A172 (cell line): ENCODE results near the gene VIM. TPM values are rescaled to one million over a fixed set of nuclear protein-coding genes. Genes with fewer than 3 reads are reported as not detected.

Experiments used
- DNase-seq: peaks from one replicate; pipeline ENCODE4 v3.0.0-alpha.2; 2015; ENCODE audit warnings: low spot score
- total RNA-seq: library from RNA; depleted of rRNA; stranded (reverse); fragments of >200 nt; shearing (Covaris generic); gene quantifications from 2 replicates; pipeline ENCODE4 v1.2.3, GENCODE V29; 2014; rRNA removed

The VIM gene
- 4,251 and 5,299 TPM in 2 replicates for total RNA-seq

GRCh38 chr10:17228091-17229015, at the start of gene VIM:
VIM (plus strand) TSS chr10:17228241; CDS start chr10:17229423, 1,182 bp downstream.
- DNase-seq = peak; percentile 98

- peak; percentile 49 for DNase-seq
Observed at GRCh38 chr10:17179002-17179401, 49.0 kb upstream of the VIM start.

- DNase-seq = no peak
Observed at GRCh38 chr10:17181110-17181509, 46.9 kb upstream of the VIM start.

GRCh38 chr10:17181751-17182150, 46.3 kb upstream of the VIM start:
- DNase-seq = no peak

- DNase-seq = no peak
Observed at GRCh38 chr10:17183110-17183509, 44.9 kb upstream of the VIM start.

GRCh38 chr10:17185873-17186272, 42.2 kb upstream of the VIM start:
- no peak for DNase-seq

GRCh38 chr10:17188644-17189172, 39.3 kb upstream of the VIM start:
- DNase-seq = no peak

GRCh38 chr10:17190602-17191001, 37.4 kb upstream of the VIM start:
- DNase-seq = no peak

- DNase-seq = no peak
Observed at GRCh38 chr10:17195083-17195482, 33.0 kb upstream of the VIM start.

- no peak for DNase-seq
Observed at GRCh38 chr10:17196045-17196444, 32.0 kb upstream of the VIM start.

GRCh38 chr10:17196573-17196972, 31.5 kb upstream of the VIM start:
- DNase-seq = no peak

GRCh38 chr10:17199351-17199804, 28.7 kb upstream of the VIM start:
- no peak for DNase-seq

GRCh38 chr10:17200001-17200911, 27.8 kb upstream of the VIM start:
- DNase-seq = peak; percentile 33

- DNase-seq = peak; percentile 88
Observed at GRCh38 chr10:17200912-17201793, 26.9 kb upstream of the VIM start, which contains the start of gene TRDMT1. TRDMT1 (minus strand) TSS chr10:17201672; CDS start chr10:17201634, 38 bp downstream.

- DNase-seq = no peak
Observed at GRCh38 chr10:17201794-17202116, 26.3 kb upstream of the VIM start.

GRCh38 chr10:17202506-17202905, 25.5 kb upstream of the VIM start:
- no peak for DNase-seq

- no peak for DNase-seq
Observed at GRCh38 chr10:17202999-17203398, 25.0 kb upstream of the VIM start.

GRCh38 chr10:17203416-17203815, 24.6 kb upstream of the VIM start:
- no peak for DNase-seq

GRCh38 chr10:17206210-17206709, 21.8 kb upstream of the VIM start:
- DNase-seq = peak; percentile 89

- DNase-seq = no peak
Observed at GRCh38 chr10:17208476-17208875, 19.6 kb upstream of the VIM start.

GRCh38 chr10:17209302-17209701, 18.7 kb upstream of the VIM start:
- DNase-seq = no peak
